PC-3 (cell line): ENCODE data around the gene SOX6. TPM values are rescaled to one million over a fixed set of nuclear protein-coding genes. Genes with fewer than 3 reads are reported as not detected.

Experiments
- ATAC-seq: fragments of 200-7000 bp; cut with Tn5 transposase; 2 replicates; pipeline ENCODE4 v1.9.1; 2020; ENCODE audit warnings: mild to moderate bottlenecking, moderate library complexity
- BruUV-seq: library from RNA; stranded (reverse); fragments of 400-500 nt; replicated peaks from 2 replicates; lab custom pipeline; 2021; lab: Mats Ljungman, UMichigan
- CTCF ChIA-PET: fragments of 300-600 bp; sonication (Branson Sonifier 250); formaldehyde crosslinking; loops from one replicate; lab custom pipeline; 2022; ENCODE audit warnings: antibody characterized with exemption; lab: Charles Lee
- POLR2A ChIA-PET: fragments of 300-600 bp; sonication (Branson Sonifier 250); formaldehyde crosslinking; loops from one replicate; lab custom pipeline; 2022; ENCODE audit warnings: antibody characterized with exemption; ENCODE audit not compliant: unreplicated experiment; lab: Charles Lee
- DNase-seq: peaks from one replicate; pipeline ENCODE4 v3.0.0-alpha.2; 2015
- H2AFZ ChIP-seq: fragments of 300-600 bp; sonication (generic); 2 replicates; pipeline ENCODE4 v1.6.0; 2016; ENCODE audit warnings: antibody characterized with exemption, low read length
- H3F3A ChIP-seq: fragments of 300-600 bp; sonication (generic); one replicate; pipeline ENCODE4 v1.6.0; 2017; ENCODE audit warnings: antibody characterized with exemption, low read length, control low read depth, mild to moderate bottlenecking; ENCODE audit not compliant: unreplicated experiment
- H3K27ac ChIP-seq: fragments of 300-600 bp; sonication (generic); 2 replicates; pipeline ENCODE4 v1.5.1; 2016; ENCODE audit warnings: mild to moderate bottlenecking, low read length
- H3K27me3 ChIP-seq: fragments of 300-600 bp; sonication (generic); 2 replicates; pipeline ENCODE4 v1.6.1; 2016; ENCODE audit warnings: low read length, mixed read lengths
- H3K36me3 ChIP-seq: fragments of 300-600 bp; sonication (generic); 2 replicates; pipeline ENCODE4 v1.6.1; 2016; ENCODE audit warnings: low read depth, mixed run types, low read length, mixed read lengths
- H3K4me1 ChIP-seq: fragments of 300-600 bp; sonication (generic); 2 replicates; pipeline ENCODE4 v1.5.1; 2016; ENCODE audit warnings: low read length; ENCODE audit not compliant: insufficient read depth
- H3K4me2 ChIP-seq: fragments of 300-600 bp; sonication (generic); 2 replicates; pipeline ENCODE4 v1.6.0; 2016; ENCODE audit warnings: low read length
- H3K4me3 ChIP-seq: fragments of 300-600 bp; sonication (generic); 2 replicates; pipeline ENCODE4 v1.5.1; 2016; ENCODE audit warnings: mild to moderate bottlenecking, low read length, mixed read lengths
- H3K79me2 ChIP-seq: fragments of 300-600 bp; sonication (generic); 2 replicates; pipeline ENCODE4 v1.6.1; 2017; ENCODE audit warnings: low read length, mixed read lengths
- H3K9ac ChIP-seq: fragments of 300-600 bp; sonication (generic); 2 replicates; pipeline ENCODE4 v1.6.0; 2016; ENCODE audit warnings: mild to moderate bottlenecking, low read length
- H3K9me2 ChIP-seq: fragments of 300-600 bp; sonication (generic); replicated peaks from 2 replicates; pipeline ENCODE4 v1.6.1; 2016; ENCODE audit warnings: mixed run types, low read length, mixed read lengths
- H3K9me3 ChIP-seq: fragments of 300-600 bp; sonication (generic); 2 replicates; pipeline ENCODE4 v1.6.1; 2016; ENCODE audit warnings: low read length, mixed read lengths
- H4K20me1 ChIP-seq: fragments of 300-600 bp; sonication (generic); 2 replicates; pipeline ENCODE4 v1.6.1; 2016; ENCODE audit warnings: low read length, mixed read lengths
- EZH2 ChIP-seq: fragments of 300-600 bp; sonication (generic); IDR thresholded peaks from one replicate; pipeline ENCODE4 v1.6.1; 2017; ENCODE audit warnings: antibody characterized with exemption, mild to moderate bottlenecking, low read length; ENCODE audit not compliant: unreplicated experiment
- EZH2phosphoT487 ChIP-seq: fragments of 300-600 bp; sonication (generic); IDR thresholded peaks from 2 replicates; pipeline ENCODE4 v1.6.1; 2018; ENCODE audit warnings: mild to moderate bottlenecking, antibody characterized with exemption, low read length, borderline replicate concordance
- intact Hi-C: fragments of 100-400 bp; cut with micrococcal nuclease; formaldehyde crosslinking; loops from 2 replicates; pipeline ENCODE4 v1.9.0; 2023
- total RNA-seq: library from RNA; depleted of rRNA; stranded (reverse); fragments of >200 nt; gene quantifications from 2 replicates; pipeline ENCODE4 v1.2.3, GENCODE V29; 2014
- TF ChIP-seq, protein P1 (sequence below): fragments of 300-600 bp; sonication (generic); conservative IDR thresholded peaks from 2 replicates; pipeline ENCODE4 v1.5.1; 2017; ENCODE audit warnings: antibody characterized with exemption, low read depth, mild to moderate bottlenecking, low read length

SOX6 gene
- total RNA-seq, 1 experiment from 2014 or later: not detected

DNA sequence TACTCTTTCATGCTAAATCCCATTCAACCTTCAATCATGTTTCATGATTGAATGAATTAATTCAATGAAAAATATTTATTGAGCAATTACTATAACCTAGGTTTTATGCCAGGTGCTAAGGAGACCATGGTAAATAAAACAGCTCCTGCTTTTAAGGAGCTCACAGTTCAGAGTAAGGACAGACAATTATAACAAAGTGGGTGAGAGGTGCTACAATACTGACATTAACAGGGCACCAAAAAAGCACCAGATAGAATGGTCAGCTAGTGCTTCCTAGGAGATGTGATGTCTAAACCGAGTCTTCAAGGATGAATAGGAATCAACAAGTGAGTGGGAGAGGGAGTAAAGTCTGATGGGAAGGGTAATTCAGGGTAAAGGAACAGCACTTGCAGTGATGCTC lies 366.7 kb downstream of the SOX6 start:
- H3K9me3 ChIP-seq: no peaks in the 10 kb centered on the region
- H3K79me2 ChIP-seq: no peaks in the 10 kb centered on the region

DNA sequence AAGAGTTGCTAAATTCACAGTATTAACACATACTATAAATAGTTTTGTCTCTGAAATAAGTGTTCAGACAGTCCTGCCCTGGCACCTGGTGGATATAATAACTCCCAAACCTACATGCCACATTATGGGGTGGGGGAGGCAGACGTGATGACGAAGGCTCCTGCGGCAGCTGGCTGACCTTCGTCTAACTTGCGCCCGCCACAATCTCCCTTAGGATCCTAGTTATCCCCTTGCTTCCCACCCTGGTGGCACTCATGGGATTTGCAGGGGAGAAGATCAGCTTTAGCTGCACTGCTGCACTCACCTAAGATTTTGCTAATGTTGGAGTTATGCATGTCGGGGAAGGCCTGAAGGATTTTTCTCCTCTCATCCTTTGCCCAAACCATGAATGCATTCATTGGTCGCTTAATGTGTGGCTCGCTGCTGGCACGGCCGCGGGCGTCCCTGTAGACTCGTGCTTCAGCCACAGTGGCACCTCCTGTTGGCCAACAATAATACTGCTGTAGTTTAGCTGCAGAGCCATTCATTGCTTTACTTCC lies 367.6 kb downstream of the SOX6 start:
- Histone ChIP-seq H3K9ac (no peak overlapping the region), H3K4me3 (no peak overlapping the region), H3K9me3 (no peaks in the 10 kb centered on the region), H3K27ac (no peak overlapping the region), H3K4me2 (no peak overlapping the region), H3F3A (no peaks in the 10 kb centered on the region), H3K36me3 (no peaks in the 10 kb centered on the region), H2AFZ (no peak overlapping the region), H3K9me2 (no peaks in the 10 kb centered on the region), H3K79me2 (no peaks in the 10 kb centered on the region), H3K4me1 (no peaks in the 10 kb centered on the region), H3K27me3 (0 out of 2 replicates have a peak, but pooled peaks cover 8% of the 10 kb centered on the region), H4K20me1 (no peaks in the 10 kb centered on the region)
- no TSS peak for BruUV-seq
- ChIA-PET CTCF (no interaction called here), POLR2A (no interaction called here)
- TF ChIP-seq, protein P1, sequence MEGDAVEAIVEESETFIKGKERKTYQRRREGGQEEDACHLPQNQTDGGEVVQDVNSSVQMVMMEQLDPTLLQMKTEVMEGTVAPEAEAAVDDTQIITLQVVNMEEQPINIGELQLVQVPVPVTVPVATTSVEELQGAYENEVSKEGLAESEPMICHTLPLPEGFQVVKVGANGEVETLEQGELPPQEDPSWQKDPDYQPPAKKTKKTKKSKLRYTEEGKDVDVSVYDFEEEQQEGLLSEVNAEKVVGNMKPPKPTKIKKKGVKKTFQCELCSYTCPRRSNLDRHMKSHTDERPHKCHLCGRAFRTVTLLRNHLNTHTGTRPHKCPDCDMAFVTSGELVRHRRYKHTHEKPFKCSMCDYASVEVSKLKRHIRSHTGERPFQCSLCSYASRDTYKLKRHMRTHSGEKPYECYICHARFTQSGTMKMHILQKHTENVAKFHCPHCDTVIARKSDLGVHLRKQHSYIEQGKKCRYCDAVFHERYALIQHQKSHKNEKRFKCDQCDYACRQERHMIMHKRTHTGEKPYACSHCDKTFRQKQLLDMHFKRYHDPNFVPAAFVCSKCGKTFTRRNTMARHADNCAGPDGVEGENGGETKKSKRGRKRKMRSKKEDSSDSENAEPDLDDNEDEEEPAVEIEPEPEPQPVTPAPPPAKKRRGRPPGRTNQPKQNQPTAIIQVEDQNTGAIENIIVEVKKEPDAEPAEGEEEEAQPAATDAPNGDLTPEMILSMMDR: 0 out of 2 replicates have a peak, but pooled peaks have one; percentile 33
- no peak for TF ChIP-seq EZH2phosphoT487
- no peak for ATAC-seq
- intact Hi-C loops: no loop called here
- DNase-seq: no peak

More for the DNA sequence above, 366.7 kb downstream of the SOX6 start:
- Histone ChIP-seq H4K20me1 (no peaks in the 10 kb centered on the region), H3K27me3 (0 out of 2 replicates have a peak, but pooled peaks cover 8% of the 10 kb centered on the region), H3K4me1 (no peaks in the 10 kb centered on the region), H3K36me3 (no peaks in the 10 kb centered on the region), H3K9me2 (no peaks in the 10 kb centered on the region), H3K27ac (no peak overlapping the region), H3K4me2 (no peak overlapping the region), H2AFZ (no peak overlapping the region), H3F3A (no peaks in the 10 kb centered on the region), H3K4me3 (no peak overlapping the region), H3K9ac (no peak overlapping the region)
- intact Hi-C loops: no loop called here
- BruUV-seq: no TSS peak
- ChIA-PET CTCF (no interaction called here), POLR2A (no interaction called here)
- TF ChIP-seq EZH2phosphoT487: no peak
- ATAC-seq (no peak), DNase-seq (no peak)

DNA sequence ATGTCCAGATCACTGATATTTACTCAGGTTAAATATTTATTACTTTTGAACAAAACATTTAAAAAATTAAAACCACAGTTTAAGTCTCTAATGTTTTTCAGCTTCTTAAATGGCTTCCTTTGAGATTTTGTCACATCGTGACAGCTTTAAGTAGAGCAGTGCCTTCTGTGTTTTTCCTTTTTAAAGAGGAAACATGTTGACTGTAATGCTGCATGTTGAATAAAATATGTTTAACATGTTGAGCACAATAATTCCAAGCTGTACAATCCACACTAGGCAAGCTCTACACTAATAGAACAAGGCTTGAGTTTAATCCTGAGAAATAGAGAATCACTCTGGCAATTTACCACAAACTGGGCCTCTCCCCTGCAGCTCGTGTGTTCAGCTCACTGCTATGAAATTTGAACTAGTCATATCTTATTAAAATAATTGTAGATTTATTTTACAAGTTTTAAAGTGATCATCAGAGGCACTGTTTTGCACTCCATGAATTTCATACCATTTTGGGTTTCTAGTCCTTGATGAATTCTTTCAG lies 368.3 kb downstream of the SOX6 start:
- DNase-seq (no peak), ATAC-seq (no peak)
- H3K27ac ChIP-seq: no peak overlapping the region
- no peak overlapping the region for H3K4me2 ChIP-seq
- H3F3A ChIP-seq: no peaks in the 10 kb centered on the region
- H3K36me3 ChIP-seq: no peaks in the 10 kb centered on the region
- intact Hi-C loops: no loop called here
- no peaks in the 10 kb centered on the region for H4K20me1 ChIP-seq
- no peaks in the 10 kb centered on the region for H3K9me2 ChIP-seq
- H2AFZ ChIP-seq: no peak overlapping the region
- H3K27me3 ChIP-seq: 0 out of 2 replicates have a peak, but pooled peaks cover 8% of the 10 kb centered on the region
- no TSS peak for BruUV-seq
- H3K79me2 ChIP-seq: no peaks in the 10 kb centered on the region
- CTCF ChIA-PET: no interaction called here
- H3K4me1 ChIP-seq: no peaks in the 10 kb centered on the region
- H3K9me3 ChIP-seq: no peaks in the 10 kb centered on the region
- TF ChIP-seq, protein P1: no peak
- TF ChIP-seq EZH2phosphoT487 (no peak), EZH2 (no peak)
- POLR2A ChIA-PET: interaction anchor here (0.7 kb wide), 1 partner anchor 28 kb away, joined by 3 read pairs; no protein-coding TSS in a partner anchor
- H3K4me3 ChIP-seq: no peak overlapping the region
- H3K9ac ChIP-seq: no peak overlapping the region
